GM18873 (cell line): ENCODE results near the gene DYRK1A.

ENCODE experiments used
- ATAC-seq: cut with Tn5 transposase; IDR thresholded peaks from one replicate; pipeline ENCODE4 v1.9.1; 2021; ENCODE audit warnings: mild to moderate bottlenecking, moderate library complexity, moderate number of reproducible peaks; ENCODE audit not compliant: unreplicated experiment, low FRiP score

The DYRK1A gene

DNA sequence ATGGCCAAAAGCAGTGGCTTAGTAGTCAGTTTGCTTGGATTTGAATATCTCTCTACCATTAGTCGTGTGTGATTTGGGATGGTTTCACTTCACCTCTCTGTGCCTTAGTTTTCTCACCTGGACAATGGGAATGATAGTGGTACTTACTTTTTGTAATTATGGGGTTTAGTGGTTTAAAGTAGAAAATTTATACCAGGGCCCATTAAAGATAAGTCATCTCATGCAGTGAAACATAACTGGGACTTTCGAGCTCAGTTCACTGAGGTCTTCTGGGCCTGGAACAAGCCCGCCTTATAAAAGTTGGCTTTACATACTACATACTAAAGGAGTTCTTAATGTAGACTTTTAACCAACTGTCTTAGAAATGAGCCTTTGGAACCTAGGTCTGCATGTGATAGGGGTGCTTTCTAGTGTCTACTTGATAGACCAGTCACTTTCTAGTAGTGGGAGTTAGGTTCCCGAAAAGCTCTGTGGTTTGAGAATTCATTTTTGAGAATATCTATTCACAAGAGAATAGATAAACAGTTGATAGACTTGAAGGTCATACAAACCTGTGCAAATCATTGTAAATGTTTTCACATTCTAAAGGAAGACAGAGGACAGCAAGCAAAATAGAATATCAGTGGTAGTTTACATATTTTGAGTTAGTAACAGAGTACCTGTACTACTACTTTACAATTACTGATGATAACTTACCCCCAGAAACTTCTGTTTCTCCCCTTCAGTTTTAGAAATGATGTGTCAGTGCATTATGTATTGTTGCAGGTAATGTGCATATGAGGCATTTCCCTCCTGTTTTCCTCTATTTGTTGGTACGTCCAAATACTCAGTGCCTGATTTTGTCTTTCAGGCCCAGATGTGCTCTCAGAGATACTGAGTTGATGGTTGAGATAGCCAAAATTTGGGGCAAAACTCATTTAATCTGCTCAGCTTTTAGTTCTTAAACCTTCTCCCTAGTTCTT, 48.0 kb downstream of the DYRK1A start:
- no peak for ATAC-seq

DNA sequence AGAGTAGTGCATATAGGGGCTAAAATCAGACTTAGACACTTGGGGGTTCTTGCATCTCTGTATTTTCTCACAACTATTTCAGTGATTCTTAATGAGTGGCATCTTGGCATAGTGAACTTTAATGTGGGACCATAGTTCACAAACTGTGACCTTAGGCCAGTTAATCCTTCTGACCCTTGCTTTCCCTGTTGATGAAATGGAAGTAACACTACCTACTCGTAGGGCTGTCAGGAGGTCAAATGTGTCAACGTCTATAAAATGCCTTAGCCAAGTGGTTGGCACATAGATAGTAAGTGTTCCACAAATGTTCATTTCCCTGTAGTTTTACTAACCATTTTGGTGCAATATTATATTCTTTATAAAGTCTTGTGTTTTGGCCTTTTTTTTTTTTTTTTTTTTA, 49.4 kb downstream of the DYRK1A start:
- no peak for ATAC-seq

DNA sequence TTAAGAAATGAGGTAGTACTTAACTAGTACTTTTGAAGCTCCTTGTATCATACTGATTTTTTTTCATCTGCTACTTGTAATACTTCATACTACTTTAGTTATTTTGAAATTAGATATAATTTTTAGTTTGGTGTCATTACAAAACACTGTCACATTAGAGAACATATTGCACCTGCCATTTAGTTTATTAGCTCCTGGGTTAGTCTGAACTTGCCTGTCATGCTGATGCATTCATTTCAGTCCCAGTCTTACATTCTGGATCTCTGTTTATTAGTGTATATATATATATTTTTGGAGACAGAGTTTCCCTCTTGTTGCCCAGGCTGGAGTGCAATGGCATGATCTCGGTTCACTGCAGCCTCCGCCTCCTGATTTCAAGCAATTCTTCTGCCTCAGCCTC, 50.3 kb downstream of the DYRK1A start:
- no peak for ATAC-seq

DNA sequence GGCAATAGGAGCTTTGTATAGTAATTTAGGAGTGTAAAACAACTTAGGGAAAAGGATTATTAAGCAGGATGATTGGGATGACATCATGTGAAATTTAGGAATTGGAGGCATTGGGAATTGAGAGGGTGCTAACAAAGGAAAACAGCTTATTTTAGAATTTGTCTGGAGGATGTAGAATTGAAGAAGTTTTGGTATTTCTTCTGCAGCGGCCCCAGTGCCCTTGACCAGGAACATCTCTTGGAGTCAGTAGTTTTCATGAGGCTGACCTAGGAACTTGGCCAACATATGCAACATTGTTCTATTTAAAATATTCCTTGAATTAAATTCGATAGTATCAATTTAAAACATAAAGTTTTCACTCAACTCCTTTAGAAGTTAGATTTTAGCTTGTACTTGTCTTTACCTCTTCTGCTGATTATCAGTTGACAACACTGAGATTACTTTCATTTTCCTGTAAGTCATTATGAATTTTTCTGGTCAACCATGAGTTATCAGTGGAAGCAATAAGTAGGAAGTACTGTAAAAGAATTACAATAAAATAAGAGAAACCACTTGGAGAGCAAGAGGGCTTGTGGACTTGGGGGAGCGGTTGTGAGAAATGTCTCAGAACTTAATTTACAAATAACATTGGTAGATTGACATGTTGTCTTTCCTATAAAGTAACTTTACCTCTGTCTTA, 52.8 kb downstream of the DYRK1A start:
- ATAC-seq: no peak

DNA sequence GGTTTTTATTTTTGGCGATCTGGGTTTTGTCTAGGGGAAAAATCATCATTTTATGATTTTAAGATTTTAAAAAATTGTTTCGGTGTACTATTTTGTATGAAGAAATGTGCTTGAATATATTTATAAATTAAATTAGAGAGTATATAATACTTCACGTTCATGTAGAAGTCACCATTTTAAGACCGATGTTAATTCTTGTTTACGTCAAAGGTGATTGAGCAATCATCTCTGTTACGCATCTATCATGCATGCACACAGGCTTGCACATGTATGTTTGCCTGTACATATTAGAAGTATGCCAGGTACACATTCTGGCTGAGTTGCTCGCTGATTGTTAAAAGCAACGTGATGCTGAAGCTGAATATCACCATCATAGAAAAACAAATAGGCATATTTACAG, 54.7 kb downstream of the DYRK1A start:
- no peak for ATAC-seq

DNA sequence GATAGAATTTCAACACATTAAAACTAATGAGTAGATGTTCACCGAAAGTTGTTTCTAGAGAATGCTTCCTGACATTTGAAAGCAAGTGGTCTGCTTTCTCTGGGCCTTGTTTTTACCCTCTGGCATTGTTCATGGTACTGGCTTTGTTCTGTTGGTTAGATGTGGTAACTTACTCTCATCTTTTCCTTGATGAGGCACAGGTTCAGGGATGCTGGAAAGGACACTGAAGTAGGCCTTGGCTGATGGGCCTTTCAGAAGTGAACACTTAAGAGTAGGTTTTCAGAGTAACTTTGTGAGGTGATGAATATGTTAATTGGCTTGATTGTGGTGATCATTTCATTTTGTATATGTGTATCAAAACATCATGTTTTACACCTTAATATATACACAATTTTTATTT, 55.8 kb downstream of the DYRK1A start:
- no peak for ATAC-seq

DNA sequence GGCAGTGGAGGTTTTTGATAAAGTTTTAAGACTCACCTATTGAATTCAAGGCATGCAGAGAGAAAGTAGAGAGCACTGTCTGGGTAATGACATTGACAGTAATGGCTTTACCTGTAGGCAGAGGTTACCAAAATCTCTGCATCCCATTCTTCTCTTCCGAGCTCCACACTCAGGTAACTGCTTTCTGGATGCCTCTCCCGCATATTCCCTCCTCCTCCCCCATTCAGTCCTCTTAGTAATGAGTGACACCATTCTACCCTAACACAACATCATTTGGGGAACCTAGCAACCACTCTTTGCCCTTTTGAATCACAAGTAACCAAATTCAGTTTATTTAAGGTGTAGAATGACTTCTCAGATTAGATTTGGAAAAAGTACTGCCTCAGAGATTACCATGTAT, 56.5 kb downstream of the DYRK1A start:
- no peak for ATAC-seq

DNA sequence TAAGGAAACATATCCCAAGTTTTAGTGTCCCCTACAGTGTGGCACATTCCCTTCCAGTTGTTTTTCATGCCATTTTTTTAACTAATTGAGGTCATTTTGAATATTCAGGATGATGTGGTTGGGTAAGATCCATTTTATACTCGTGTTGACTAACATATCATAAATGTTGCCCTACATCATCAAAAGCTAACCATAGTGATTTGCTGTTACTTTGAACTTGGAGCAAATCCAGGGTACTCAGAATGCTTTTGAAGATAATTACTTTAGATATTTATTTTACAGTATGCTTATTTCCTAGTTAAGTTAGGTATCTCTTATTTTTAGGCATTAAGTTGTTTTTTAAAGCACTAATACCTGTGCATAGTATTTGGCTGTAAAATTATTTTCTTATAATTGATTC, 57.8 kb downstream of the DYRK1A start:
- no peak for ATAC-seq

DNA sequence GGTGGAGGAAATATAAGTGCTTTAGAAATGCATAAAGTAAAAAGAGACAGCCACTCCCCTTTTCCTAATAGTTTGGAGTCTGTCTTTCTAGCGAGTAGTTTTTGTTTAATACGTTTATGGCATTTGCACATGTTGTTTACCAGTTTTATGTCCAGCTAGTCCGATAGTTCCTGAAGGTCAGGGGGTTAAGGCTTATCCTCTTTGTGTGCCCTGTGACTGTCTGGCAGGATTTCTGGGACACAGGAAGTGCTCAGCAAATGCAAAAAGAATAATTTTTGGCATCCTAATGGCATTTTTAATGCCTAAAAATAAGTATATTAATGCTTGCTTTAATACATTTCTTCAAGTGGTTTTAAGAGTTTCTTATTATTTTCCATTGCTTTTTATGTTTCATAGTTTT, 58.4 kb downstream of the DYRK1A start:
- no peak for ATAC-seq

DNA sequence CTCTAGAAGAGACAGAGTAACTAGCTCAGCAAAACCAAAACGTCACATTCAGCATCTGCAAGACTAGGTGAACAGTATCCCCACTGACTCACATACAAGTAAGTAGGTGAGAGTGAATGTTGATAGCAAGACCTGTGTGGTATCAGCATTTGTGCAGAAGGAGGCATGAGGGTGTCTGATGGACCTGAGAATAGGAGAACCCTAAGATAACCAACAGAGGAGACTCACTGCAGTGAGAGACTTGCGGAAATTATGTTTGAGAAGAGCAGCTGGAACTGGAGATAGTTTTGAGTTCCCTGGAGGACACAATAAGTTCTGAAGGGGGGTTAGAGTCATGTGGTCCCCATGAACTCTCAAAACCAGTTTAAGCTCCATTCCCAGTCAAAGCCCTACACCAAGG, 59.1 kb downstream of the DYRK1A start:
- no peak for ATAC-seq

DNA sequence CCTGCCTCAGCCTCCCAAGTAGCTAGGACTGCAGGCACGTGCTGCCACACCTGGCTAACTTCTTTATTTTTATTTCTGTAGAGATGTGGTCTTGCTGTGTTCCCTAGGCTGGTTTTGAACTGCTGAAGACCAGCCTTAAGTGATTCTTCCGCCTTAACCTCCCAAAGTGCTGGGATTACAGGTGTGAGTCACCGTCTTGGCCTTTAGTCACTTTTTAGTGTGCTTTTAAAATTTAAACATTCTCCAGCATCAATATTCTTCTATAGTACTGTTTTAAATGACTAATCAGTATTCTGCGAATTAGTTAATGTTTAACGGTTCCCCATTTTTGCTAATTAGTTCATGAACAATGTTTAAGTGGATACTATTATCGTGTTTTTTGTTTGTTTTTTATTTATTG, 60.6 kb downstream of the DYRK1A start:
- no peak for ATAC-seq

DNA sequence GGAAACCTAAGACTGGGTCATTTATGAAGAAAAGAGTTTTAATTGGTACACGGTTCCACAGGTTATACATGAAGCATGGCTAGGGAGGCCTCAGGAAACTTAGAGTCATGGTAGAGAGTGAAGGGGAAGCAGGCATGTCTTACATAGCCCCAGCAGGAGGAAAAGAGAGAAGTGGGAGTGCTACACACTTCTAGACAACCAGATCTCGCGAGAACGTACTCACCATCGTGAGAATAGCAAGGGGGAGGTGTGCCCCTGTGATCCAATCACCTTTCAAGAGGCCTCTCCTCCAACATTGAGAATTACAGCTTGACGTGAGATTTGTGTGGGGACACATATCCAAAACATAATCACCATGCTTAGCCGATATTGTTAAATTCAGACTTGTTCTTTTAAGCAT, 62.8 kb downstream of the DYRK1A start:
- no peak for ATAC-seq

DNA sequence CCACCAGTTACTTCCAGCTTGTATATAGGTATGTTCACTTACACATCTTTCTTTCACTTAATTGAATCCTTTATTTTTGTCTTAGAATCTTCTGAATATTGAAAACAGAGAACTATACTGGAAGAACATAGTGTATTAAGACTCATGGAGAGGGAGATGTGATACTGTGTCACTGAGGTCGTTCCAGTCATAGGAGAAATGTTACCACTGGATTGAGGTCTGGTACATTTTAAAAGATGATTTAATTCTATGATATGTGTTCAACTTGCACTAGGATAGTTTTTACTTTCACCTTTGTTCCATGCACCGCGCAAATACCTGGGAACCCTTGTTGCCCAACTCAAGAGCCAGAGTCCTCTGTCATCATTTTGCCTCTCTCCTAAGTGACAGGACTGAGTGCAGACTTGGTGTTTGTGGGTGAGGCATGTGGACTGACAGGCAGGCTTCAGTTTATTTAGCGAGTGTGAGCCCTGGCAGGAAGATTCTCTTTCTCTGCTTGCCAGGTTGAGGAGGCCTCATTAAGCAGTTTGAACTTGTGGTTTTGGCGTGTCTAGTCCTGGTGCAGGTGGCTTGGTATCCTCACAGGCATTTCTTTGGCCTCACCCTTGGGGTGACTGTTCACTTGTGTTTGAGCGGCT, 63.7 kb downstream of the DYRK1A start:
- no peak for ATAC-seq

DNA sequence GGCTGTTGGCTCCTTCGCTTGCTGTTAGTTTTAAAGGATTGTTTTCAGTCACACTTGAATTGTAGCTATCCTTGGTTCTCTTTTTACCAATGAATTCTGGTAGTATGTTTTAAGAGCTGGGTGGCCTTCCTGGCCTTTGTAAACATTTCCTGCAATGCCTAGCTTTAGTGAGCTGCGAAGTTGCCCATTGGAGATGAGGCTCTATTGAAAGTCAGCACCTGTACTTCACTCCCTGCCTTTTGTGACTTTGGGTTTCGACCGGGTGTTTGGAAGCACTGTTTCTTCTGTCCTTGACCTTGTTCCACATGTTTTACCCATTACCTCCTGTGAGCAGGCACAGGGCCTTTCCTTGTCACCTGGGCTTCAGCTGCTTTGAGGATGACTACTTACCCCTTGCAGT, 64.7 kb downstream of the DYRK1A start:
- ATAC-seq: no peak

DNA sequence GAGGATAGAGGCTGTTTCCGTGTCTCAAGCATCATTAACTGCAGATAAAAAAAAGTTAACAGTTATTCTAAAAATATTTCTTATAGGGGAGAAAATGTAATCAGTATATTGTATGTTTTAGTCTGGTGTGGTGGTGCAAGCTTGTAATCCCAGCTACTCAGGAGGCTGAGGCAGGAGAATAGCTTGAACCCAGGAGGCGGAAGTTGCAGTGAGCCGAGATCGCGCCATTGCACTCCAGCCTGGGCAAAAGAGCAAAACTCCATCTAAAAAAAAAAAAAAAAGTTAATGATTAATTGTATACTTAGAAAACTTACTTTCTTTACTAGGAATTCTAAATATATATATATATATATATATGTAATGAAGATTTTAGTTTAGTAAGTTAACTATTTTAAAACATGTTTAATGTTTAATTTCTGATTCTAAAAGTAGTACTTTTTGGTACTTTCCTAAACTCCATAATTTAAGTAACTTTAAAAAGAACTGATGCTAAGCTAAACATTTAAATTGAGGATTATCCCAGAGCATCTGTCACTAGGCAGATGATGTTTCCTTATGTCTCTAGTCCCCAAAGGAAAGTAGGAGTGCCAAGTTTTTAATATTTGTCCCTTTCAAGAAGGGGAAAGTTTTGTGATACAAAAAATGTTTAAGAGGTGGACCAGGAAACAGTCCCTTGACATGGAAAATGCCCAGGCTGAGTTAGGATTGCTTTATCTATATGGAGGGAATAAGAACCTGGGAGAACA, 66.3 kb downstream of the DYRK1A start:
- ATAC-seq: no peak

DNA sequence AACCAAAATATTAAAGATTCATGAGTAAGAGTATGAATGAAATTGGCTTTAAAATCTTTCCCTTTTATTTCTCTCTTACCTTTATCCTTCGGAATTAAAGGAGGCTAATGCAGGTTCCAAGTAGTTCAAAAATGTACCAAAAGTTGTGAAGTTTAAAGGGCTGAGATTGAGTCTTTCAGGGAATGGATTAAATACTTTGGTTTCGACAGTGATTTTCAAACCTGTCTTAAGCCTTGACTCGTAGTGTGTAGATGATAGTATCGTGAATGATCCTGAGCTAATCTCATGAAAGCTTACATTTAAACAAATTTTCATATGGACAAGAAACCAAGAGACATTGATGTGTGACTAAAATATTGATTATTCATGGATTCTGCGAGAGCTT, 66.9 kb downstream of the DYRK1A start:
- no peak for ATAC-seq

DNA sequence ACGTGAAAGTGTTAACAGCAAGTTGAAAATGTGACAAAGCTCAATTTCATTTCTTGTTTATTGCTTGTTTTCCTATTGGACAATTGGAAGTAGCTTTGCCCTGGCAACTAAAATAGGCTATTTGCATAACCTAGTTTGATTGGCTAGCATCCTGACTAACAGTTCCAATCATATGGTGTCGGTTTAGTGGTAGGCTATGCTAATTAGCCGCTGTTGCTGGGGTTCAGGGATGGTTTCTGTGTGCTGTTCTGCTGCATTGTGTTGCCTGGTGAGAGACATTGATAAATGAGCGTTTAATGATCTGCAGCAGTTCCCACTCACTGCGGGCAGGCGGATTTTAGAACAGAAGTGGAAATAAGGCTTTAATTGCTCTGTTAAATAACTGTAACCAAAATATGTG, 68.5 kb downstream of the DYRK1A start:
- ATAC-seq: no peak

DNA sequence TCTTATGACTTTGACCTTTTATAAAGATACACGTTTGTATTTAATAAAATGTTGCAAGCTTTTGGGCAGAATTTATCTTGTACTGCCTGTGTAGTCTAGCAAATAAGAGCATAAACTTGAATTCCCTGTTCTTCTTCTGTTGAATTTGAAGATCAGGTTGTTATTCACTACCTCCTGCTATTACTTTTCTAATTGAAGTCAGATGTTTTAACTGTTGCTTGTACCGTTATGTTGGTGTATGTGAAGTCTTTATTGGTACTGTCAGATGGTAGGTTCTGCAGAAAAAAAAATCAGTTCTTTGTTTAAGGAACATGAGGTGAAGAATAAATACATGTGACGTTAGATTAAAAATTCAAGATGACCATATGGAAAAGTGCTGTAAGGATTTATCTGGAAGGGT, 69.1 kb downstream of the DYRK1A start:
- no peak for ATAC-seq

DNA sequence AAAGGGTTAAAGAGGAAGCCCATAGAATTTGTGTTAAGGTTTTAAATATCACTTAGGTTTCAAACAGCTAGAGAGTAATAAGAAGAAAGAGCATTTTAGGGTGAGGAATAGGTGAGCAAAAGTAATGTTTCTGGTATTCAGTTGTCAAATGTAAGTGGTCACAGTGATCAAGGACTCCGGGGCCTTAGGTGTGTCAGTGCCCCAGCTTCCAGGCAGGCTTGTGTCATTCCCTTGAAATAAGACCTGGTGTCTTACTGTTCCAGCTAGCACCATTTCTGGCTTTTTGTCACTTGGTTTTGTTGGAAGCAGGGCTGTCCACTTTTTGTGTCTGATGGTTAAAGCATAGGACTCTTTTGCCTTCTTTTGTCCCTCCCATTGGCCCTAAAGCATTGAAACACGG, 69.6 kb downstream of the DYRK1A start:
- ATAC-seq: no peak

DNA sequence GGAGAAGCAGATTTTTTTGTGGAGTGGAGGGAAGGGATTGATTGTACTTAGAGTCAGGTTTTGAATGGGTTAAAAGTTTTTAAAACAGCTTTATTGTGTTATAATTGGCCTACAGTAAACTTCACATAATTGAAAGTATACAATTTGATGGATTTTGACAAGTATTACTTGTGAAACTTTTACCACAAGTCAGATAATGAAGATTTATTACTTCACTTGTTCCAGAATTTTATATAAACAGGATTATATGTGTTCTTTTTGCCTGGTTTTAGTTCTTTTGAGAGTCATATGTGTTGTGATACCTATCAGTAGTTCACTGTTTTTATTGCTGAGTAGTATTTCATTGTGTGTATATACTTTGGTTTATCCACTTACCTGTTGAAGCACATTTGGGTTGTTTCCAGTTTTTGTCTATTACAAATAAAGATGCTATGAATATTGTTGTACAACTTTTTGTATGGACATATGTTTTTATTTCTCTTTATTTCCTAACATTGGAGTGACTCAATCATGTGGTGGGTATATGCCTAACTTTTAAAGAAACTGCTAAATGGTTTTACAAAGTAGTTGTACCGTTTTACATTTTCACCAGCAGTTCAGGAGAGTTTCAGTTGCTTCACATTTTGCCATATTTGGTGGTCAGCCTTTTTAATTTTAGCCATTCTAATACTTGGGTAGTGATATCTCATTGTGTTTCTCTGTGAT, 71.0 kb downstream of the DYRK1A start:
- ATAC-seq: no peak
